Retinal pigment epithelial cell (primary cell): ENCODE results near the gene HSPB6.

ENCODE experiments used
- DNase-seq: peaks from one replicate; pipeline ENCODE4 v3.0.0-alpha.2; 2010; ENCODE audit warnings: low read depth
- H3K4me3 ChIP-seq: 2 replicates; pipeline ENCODE4 v1.5.1; 2011; ENCODE audit warnings: mild to moderate bottlenecking, low read length, control low read depth, moderate library complexity
- TF ChIP-seq, protein P1 (sequence below): conservative IDR thresholded peaks from 2 replicates; pipeline ENCODE4 v1.5.1; 2011; ENCODE audit warnings: low read depth, low read length, control low read depth, inconsistent platforms

HSPB6 gene

DNA sequence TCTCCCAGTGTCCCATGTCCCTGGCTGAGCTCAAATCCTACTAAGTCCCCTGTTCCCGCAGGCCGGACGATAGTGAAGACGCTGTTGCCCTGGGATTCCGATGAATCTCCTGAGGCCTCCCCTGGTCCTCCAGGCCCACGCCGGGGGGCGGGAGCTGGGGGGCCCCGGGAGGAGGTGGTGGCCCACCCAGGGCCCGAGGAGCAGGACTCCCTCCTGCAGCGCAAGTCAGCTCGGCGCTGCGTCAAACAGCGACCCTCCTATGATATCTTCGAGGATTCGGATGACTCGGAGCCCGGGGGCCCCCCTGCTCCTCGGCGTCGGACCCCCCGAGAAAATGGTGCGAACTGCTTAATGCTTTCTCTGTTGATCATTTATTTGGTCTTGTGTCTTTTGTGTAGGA lies 33.2 kb downstream of the HSPB6 start:
- no peak for DNase-seq
- H3K4me3 ChIP-seq, result no peak overlapping the region
- TF ChIP-seq, protein P1, sequence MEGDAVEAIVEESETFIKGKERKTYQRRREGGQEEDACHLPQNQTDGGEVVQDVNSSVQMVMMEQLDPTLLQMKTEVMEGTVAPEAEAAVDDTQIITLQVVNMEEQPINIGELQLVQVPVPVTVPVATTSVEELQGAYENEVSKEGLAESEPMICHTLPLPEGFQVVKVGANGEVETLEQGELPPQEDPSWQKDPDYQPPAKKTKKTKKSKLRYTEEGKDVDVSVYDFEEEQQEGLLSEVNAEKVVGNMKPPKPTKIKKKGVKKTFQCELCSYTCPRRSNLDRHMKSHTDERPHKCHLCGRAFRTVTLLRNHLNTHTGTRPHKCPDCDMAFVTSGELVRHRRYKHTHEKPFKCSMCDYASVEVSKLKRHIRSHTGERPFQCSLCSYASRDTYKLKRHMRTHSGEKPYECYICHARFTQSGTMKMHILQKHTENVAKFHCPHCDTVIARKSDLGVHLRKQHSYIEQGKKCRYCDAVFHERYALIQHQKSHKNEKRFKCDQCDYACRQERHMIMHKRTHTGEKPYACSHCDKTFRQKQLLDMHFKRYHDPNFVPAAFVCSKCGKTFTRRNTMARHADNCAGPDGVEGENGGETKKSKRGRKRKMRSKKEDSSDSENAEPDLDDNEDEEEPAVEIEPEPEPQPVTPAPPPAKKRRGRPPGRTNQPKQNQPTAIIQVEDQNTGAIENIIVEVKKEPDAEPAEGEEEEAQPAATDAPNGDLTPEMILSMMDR, result no peak

DNA sequence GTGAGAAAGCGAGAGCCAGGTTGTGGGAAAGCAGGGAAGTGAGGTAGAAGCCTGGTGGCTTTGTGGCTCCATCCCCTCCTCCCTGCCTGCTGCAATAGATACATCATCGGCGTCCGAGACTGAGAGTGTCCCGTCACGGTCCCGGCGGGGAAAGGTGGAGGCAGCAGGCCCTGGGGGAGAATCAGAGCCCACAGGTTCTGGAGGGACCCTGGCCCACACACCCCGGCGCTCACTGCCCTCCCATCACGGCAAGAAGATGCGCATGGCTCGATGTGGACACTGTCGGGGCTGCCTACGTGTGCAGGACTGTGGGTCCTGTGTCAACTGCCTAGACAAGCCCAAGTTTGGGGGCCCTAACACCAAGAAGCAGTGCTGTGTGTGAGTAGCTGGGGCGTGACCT lies 33.9 kb downstream of the HSPB6 start:
- no peak for DNase-seq
- TF ChIP-seq, protein P1, result no peak
- no peak overlapping the region for H3K4me3 ChIP-seq

DNA sequence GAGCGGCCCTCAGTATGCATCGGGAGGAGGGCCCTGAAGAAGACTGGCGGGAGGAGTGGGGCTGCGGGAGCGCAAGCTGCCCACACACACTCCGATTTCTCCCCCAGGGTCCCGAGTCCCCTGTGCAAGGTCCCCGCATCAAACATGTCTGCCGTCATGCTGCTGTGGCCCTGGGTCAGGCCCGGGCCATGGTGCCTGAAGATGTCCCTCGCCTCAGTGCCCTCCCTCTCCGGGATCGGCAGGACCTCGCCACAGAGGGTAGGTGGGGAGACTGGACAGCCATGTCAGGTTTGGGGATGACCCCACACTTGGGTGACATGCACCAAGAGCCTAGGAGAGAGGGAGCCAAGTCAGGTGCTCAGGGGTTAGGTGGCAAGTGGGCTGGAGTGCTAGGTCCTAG lies 34.4 kb downstream of the HSPB6 start:
- DNase-seq, result no peak
- no peak overlapping the region for H3K4me3 ChIP-seq
- TF ChIP-seq, protein P1, result no peak

DNA sequence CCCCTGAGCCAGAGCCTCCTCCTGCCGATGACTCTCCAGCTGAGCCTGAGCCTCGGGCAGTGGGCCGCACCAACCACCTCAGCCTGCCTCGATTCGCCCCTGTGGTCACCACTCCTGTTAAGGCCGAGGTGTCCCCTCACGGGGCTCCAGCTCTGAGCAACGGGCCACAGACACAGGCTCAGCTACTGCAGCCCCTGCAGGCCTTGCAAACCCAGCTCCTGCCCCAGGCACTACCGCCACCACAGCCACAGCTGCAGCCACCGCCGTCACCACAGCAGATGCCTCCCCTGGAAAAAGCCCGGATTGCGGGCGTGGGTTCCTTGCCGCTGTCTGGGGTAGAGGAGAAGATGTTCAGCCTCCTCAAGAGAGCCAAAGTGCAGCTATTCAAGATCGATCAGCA lies 35.5 kb downstream of the HSPB6 start:
- DNase-seq, result no peak

DNA sequence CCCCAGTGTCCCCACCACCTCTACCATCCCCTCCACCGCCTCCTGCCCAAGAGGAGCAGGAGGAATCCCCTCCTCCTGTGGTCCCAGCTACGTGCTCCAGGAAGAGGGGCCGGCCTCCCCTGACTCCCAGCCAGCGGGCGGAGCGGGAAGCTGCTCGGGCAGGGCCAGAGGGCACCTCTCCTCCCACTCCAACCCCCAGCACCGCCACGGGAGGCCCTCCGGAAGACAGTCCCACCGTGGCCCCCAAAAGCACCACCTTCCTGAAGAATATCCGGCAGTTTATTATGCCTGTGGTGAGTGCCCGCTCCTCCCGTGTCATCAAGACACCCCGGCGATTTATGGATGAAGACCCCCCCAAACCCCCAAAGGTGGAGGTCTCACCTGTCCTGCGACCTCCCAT lies 36.2 kb downstream of the HSPB6 start:
- H3K4me3 ChIP-seq, result no peak overlapping the region
- DNase-seq, result no peak
- TF ChIP-seq, protein P1, result no peak

More for the DNA sequence above, 35.5 kb downstream of the HSPB6 start:
- no peak overlapping the region for H3K4me3 ChIP-seq
- TF ChIP-seq, protein P1, result no peak

DNA sequence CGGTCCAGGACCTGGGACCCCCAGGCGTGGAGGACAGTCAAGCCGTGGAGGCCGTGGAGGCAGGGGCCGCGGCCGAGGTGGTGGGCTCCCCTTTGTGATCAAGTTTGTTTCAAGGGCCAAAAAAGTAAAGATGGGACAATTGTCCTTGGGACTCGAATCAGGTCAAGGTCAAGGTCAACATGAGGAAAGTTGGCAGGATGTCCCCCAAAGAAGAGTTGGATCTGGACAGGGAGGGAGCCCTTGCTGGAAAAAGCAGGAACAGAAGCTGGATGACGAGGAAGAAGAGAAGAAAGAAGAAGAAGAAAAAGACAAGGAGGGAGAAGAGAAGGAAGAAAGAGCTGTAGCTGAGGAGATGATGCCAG lies 36.7 kb downstream of the HSPB6 start:
- no peak overlapping the region for H3K4me3 ChIP-seq
- TF ChIP-seq, protein P1, result no peak
- DNase-seq, result no peak

DNA sequence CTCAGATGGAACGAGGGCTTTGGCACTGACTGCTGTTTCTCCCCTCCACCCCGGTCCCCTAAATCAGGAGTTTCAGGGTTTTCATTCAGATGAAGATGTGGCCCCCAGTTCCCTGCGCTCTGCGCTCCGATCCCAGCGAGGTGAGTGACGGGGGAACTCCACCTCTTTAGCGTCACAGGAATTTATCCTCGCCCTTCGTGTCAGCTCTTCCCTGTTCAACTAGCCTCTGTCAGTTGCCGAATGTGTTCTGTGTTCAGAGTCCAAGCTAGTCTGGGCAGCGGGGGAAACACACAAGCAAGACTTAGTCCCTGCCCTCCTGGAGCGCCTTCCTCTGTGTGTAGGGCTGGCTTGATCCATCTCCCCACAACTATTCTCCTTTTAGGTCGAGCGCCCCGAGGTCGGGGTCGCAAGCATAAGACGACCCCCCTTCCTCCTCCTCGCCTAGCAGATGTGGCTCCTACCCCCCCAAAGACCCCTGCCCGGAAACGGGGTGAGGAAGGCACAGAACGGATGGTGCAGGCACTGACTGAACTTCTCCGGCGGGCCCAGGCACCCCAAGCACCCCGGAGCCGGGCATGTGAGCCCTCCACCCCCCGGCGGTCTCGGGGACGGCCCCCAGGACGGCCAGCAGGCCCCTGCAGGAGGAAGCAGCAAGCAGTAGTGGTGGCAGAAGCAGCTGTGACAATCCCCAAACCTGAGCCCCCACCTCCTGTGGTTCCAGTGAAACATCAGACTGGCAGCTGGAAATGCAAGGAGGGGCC lies 37.2 kb downstream of the HSPB6 start:
- TF ChIP-seq, protein P1, result no peak
- no peak for DNase-seq
- H3K4me3 ChIP-seq, result peak overlapping the region; percentile 81
